Omental fat pad (tissue), 4 donors: ENCODE data around the gene SELENOW. TPM values are rescaled to one million over a fixed set of nuclear protein-coding genes. Genes with fewer than 3 reads are reported as not detected.
"Not testable (repeated sequence)": the region's sequence is repeated elsewhere in the genome, so short reads cannot be mapped to it uniquely, and the experiment has no call there.

Experiments
- ATAC-seq: fragments of 150-250 bp; one replicate; pipeline ENCODE4 v1.9.1; 2016; ENCODE audit warnings: mild to moderate bottlenecking, moderate library complexity; ENCODE audit not compliant: low FRiP score
- DNase-seq: peaks from one replicate; pipeline ENCODE4 v3.0.0-alpha.2; 2019; ENCODE audit warnings: low spot score
- CTCF ChIP-seq, 3 donors: fragments of 450-650 bp; IDR thresholded peaks; one replicate each; pipeline ENCODE4 v1.5.1; 2016 to 2017; ENCODE audit warnings: antibody characterized with exemption in 3 of 3, mild to moderate bottlenecking in 3 of 3, moderate library complexity in 2 of 3
- total RNA-seq, 4 donors: library from RNA; depleted of rRNA; stranded (reverse); fragments of >200 nt; gene quantifications; one replicate each; pipeline ENCODE4 v1.1.0, GENCODE V29; 2016

SELENOW gene
- total RNA-seq, 4 donors from 2014 or later, result 198 to 420 (median 334) TPM

GRCh38 chr19:47776568-47776967 lies 1.9 kb upstream of the SELENOW start:
- TF ChIP-seq CTCF (IDR thresholded peaks at IDR 0.05), result no peak
- ATAC-seq (no peak), DNase-seq (no peak)

DNA sequence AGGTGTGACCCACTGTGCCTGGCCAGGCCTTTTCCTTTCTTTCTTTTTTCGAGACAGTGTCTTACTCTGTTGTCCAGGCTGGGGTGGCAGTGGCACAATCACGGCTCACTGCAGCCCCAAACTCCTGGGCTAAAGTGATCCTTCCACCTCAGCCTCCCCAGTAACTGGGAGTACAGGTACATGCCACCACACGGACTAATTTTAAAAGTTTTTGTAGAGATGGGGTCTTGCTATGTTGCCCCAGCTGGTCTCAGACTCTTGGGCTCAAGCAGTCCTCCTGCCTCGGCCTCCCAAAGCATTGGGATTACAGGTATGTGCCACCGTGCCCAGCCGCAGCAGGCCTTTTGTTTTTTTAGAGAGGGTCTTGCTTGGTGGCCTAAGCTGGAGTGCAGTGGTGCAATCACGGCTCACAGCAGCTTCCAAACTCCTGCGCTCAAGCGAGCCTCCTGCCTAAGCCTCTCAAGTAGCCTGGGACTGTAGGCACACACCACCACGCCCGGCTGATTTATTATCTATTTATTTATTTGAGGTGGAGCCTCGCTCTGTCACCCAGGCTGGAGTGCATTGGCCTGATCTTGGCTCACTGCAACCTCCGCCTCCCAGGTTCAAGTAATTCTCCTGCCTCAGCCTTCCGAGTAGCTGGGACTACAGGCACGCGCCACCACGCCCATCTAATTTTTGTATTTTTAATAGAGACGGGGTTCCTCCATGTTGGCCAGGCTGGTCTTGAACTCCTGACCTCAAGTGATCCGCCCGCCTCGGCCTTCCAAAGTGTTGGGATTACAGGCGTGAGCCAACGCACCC lies 1.1 kb upstream of the SELENOW start:
- not testable (repeated sequence) for ATAC-seq, DNase-seq

GRCh38 chr19:47778954-47779351 lies 450 bp downstream of the SELENOW start:
- ATAC-seq (peak; percentile 9), DNase-seq (no peak)
- no peak for TF ChIP-seq CTCF (IDR thresholded peaks at IDR 0.05)

- DNase-seq (no peak), ATAC-seq (no peak)
- no peak for TF ChIP-seq CTCF (IDR thresholded peaks at IDR 0.05)
Observed at GRCh38 chr19:47779524-47780214, 1.2 kb downstream of the SELENOW start.

DNA sequence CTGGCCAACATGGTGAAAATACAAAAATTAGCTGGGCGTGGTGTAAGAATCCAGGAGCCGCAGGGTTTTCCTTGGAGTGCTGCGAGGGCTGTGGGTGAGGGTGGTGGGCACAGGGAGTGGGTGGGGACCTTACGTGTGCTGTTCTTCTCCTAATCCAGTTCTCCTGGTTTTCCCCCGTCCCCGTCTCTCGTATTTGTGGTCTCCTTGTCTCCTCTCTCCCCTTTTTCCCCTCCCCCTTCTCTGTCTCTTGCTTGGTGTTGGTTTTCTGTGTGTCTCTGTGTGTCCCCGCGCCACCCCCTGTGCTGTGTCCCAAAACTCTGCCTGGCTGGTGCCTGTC lies 1.7 kb downstream of the SELENOW start:
- DNase-seq (no peak), ATAC-seq (no peak)
- no peak for TF ChIP-seq CTCF (IDR thresholded peaks at IDR 0.05)

DNA sequence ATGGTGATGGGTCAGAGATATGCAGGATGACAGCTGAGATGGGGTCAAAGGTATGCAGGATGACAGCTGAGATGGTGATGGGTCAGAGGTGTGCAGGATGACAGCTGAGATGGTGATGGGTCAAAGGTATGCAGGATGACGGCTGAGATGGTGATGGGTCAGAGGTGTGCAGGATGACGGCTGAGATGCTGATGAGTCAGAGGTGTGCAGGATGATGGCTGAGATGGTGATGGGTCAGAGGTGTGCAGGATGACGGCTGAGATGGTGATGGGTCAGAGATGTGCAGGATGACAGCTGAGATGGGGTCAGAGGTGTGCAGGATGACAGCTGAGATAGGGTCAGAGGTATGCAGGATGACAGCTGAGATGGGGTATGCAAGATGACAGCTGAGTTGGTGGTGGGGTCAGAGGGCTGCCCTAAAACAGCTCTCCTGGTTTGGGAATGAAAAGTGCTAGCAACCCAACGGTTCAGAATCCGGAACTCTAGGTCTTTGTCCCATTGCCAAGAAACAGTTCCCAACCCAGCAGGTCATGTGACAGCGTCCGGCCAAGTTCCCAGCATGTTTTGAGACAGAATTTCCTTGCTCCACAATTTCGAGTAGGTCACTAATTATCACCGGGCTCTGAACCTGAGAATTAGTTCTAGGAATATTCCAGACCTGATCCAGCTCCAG lies 3.2 kb downstream of the SELENOW start:
- no peak for TF ChIP-seq CTCF (IDR thresholded peaks at IDR 0.05)
- DNase-seq (no peak), ATAC-seq (no peak)

DNA sequence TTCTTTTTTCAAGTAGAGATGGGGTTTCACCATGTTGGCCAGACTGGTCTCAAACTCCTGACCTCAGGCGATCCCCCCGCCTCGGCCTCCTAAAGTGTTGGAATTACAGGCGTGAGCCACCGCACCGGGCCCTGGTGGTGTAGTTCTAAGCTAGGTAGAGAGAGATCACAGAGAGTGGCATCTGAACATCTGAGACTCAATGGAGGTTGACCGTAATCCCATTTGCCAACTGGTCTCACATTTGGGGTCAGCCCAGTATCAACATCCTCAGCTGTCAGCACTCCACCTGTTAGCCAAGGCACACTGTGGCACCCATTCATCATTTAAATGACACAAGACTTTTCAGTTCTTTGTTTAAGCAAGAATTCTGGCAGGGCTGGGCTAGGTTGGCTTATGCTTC lies 8.1 kb downstream of the SELENOW start:
- no peak for TF ChIP-seq CTCF (IDR thresholded peaks at IDR 0.05)
- no peak for ATAC-seq

GRCh38 chr19:47787307-47787706 lies 8.8 kb downstream of the SELENOW start:
- ATAC-seq, DNase-seq: not testable (repeated sequence)

More for the DNA sequence above, 8.1 kb downstream of the SELENOW start:
- DNase-seq, result no peak

DNA sequence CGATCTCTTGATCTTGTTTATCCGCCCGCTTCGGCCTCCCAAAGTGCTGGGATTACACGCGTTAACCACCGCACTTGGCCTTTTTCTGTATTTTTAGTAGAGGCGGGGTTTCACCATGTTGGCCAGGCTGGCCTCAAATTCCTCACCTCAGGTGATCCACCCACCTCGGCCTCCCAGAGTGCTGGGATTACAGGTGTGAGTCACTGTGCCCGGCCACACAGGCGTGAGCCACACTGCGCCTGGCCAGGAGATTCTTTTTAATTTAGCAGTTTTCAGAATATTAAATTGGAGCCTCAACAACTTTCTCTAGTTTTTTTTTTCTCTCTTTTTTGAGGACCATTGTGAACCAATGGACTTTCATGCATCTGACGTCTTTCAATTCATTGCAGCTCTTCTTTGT lies 11.3 kb downstream of the SELENOW start:
- ATAC-seq, DNase-seq: not testable (repeated sequence)
